8988T (cell line): Measurements from ENCODE around the gene EGLN2.
A peak's percentile ranks its signal among the peaks of the same experiment; 100 is the strongest.
"Not testable (repeated sequence)": the region's sequence is repeated elsewhere in the genome, so short reads cannot be mapped to it uniquely, and the experiment has no call there.

Experiments used
- DNase-seq: peaks from one replicate; pipeline ENCODE4 v3.0.0; 2011

The EGLN2 gene

DNA sequence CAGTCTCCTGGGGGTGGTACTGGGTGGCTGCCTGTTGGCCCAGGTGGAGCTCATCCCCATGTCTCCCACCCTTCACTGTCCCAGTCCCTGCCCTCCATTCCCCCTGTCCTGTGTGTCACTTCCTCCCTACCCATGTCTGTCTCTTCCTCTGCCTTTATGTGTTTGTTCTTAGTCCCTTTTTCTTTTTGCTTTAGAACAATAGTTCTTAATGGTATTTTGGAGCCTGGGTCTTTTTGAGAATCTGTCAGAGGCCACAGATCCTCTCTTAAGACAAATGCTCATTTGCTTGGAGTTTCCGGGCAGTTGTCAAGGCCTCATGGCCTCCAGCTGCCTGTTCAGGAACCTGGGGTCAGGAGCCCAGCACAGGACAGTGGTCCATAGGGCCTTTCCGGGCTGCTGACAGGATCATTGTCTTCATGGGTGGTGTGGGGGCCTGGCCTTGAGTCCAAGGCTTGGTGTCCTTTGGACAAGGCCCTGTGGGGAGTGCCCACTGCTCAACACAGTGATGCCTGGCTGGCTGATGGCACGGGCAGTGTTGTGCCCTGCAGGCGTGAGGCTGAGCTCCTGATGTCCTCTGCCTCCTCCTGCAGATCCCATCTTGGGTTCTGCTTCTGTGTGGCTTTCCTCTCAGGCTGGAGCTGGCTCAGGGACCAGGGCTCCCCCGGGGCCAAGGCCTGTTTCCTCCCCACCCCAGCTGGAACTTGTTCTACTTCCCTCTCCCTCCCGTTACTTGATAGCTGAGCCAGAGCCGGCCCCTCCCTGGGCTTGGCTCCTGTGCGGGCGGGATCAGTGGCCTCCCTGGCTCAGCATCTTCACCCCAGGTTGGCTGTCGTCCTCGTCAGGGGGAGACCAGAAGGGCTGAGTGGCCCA lies 3.5 kb downstream of the EGLN2 start:
- DNase-seq = no peak

DNA sequence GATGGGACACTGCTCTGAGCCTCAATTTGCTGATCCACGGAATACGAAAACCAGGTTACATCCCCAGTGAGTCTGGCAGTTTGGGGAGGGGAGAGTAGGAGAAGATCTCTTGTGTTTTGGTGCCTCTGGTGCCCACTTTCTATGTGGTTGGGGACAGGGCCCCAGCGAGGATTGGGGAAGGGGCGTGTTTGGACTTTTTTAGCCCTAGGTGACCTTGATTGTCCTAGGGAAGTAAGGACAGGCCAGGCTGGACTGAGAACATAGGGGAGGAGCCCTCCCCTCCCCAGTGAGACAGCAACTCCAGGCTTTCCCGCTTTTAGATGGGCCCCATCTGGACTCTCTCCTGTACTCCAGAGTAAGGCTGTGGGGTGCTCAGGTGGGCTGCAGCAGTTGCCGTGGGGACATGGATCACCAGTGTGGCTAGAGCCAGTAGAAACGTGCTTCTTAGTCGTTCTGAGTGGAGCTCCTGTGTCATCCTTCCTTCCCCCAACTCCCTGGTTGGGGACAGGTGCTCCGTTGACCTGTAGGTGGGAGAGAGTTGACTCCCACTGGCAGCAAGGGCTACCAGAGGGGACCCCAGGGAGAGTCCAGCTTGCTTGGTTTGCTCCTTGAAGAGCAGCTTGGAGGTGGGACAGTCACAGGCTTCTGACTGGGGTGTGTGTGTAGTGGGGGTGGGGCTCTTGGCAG lies 4.3 kb downstream of the EGLN2 start:
- DNase-seq = no peak

DNA sequence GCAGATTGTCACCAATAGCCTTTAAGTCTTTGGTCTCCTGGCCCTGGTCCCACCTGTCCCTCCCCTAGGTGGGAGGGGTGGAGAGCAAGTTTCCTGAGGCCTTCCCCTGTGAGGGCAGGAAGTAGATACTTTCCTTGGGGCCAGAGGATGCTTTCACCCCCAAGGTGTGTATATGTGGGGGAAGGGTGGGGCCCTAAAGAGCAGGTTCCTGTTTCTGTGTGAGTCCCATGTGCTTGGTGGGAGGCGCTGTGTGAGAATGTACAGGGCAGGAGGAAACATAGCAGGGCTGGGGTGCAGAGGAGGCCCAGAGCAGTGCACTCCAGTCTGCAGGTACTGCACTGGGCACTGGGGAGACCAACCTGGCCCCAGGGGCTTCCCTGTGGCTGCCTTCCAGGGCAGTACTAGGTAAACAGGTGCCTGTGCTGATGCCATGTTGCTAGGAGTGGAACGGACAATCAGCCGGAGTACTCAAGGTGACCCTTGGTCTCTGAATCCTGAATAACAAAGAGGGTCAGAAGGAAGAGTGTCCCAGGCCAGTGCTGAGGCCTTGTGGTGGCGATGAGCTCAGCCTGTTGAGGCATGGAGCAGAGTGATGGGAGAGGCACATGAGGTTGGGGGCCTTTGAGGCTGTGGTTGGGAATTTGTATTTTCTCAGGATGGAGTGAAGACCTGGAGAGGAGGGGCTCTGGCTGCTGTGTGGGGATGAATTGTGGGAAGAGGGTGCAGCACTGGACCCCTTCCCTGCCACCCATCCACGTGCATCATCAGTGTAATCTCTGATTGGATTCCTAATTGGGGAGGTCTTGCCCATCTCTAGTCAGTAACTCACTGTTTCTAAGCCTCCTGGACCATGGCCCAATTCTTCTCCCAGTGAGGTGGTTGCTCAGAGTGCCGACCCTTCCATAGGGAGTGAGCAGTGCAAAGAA lies 5.1 kb downstream of the EGLN2 start:
- no peak for DNase-seq

DNA sequence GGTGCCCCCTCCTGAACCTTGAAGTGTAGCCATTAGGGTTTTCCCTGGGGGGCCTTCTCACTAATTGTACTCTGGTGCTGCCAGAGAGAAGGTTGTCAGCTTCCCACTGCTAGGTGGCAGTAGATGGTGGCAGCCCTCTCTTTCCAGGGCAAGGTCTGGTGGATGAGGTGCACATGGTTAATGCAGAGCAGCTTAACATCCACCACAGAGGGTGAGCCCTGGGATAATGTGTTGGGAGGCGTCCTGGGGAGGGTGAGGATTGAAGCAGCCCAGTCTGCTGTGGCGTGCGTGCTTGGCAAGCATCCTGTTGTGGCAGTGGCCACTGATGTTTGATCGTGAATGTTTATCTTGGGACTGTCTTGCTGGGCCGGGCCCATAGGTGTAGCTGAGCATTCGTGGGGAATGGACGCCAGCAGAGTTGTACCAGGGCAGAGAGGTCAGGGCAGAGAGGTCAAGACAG lies 5.8 kb downstream of the EGLN2 start:
- no peak for DNase-seq

DNA sequence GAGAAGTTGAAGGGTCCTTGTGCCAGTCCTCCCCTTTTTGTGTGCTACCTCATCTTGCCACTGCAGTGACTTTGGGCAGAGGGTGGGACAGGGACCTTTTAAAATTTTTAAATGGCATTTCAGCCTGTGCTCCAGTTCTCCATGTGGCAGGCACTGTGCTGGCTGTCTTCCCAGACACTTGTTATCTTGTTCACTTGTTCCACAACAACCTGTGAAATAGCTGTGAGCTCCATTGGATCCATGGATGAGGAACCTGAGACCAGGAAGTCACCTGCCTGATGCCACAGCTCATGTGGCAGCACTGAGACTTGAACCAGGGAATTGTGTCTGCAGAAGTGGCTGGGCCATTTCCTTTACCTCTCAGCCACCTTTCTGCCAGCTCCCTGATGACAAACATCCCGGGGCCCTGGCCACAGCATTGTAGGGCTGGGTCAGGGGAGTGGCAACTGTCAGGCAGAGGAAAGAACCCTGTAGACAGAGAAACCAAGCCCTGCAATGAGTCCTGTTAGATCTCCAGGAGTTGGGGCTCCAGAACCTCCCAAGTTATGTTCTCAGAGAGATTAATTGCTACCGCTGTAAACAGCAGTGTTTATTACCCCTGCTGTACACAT lies 6.4 kb downstream of the EGLN2 start:
- DNase-seq = no peak

DNA sequence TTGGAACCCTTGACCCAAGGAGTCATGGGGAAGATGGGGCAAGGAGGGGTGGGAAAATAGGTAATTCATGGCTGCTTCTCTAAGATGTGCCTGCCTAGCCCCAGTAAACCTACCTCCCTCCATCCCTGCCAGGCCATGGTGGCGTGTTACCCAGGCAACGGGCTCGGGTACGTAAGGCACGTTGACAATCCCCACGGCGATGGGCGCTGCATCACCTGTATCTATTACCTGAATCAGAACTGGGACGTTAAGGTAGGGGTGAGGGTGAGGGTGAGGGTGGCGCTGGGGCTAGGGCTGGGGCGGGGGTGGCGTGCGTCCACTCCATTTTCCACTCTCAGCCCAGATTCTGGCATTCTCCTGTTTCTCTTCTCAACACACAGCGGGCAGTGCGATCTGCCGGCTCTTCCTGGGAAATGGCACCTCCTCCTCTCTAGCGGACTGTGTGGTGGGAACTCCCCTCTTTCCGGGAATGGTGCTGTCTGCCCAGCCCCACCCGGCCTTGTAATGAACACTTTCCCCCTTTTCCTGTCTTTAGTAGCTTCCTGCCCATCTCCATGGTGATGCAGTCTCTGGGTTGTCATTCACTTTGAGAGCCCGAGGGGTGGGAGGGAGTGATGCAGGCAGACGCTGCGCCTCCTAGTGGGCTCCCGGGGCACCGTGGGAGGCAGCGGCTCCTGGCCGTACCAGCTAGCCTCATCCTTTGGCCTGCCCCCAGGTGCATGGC lies 7.6 kb downstream of the EGLN2 start:
- peak; percentile 96 for DNase-seq

DNA sequence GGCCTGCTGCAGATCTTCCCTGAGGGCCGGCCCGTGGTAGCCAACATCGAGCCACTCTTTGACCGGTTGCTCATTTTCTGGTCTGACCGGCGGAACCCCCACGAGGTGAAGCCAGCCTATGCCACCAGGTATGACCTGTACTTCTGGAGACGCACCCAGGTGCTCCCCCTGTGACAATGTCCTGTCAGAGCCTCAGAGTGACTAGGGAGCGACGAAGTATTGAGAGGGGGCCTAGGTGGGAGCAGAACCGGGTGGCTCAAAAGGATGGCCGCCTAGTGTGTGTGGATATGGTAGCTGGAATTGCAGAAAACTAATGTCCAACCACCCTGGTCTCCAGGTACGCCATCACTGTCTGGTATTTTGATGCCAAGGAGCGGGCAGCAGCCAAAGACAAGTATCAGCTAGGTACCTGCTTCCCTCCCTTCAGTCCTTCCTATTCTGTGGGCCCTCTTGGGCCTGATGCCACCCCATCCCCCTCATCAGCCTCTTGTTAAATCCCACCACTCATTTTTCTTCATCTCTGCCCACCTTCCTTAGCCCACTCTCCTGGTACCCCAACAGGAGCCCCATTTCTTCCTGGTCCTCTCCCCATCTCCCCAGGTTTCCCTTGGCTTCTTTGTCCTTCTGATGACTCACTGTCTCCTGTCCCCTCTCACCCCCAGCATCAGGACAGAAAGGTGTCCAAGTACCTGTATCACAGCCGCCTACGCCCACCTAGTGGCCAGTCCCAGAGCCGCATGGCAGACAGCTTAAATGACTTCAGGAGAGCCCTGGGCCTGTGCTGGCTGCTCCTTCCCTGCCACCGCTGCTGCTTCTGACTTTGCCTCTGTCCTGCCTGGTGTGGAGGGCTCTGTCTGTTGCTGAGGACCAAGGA lies 8.4 kb downstream of the EGLN2 start:
- DNase-seq = no peak

DNA sequence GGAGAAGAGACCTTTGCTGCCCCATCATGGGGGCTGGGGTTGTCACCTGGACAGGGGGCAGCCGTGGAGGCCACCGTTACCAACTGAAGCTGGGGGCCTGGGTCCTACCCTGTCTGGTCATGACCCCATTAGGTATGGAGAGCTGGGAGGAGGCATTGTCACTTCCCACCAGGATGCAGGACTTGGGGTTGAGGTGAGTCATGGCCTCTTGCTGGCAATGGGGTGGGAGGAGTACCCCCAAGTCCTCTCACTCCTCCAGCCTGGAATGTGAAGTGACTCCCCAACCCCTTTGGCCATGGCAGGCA lies 9.0 kb downstream of the EGLN2 start:
- DNase-seq = no peak

DNA sequence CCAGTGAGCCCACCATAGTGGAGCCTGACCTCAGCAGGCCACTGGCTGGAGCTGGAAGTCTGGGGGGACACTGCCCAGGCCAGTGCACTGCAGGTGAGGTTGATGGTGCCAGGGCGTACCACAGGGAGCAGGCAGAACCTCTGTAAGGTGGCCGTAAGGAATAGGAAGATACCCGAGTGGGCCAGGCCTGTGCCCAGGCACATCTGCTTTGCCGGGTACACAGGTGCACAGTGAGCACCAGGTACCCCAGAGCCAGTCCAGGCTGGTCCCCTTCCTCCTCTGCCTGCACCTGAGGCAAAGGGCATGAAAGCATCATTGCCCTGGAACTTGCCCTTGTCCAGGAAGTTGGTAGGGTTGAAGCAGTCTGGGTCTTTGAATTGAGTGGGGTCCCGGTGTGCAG lies 9.5 kb downstream of the EGLN2 start:
- DNase-seq = no peak

DNA sequence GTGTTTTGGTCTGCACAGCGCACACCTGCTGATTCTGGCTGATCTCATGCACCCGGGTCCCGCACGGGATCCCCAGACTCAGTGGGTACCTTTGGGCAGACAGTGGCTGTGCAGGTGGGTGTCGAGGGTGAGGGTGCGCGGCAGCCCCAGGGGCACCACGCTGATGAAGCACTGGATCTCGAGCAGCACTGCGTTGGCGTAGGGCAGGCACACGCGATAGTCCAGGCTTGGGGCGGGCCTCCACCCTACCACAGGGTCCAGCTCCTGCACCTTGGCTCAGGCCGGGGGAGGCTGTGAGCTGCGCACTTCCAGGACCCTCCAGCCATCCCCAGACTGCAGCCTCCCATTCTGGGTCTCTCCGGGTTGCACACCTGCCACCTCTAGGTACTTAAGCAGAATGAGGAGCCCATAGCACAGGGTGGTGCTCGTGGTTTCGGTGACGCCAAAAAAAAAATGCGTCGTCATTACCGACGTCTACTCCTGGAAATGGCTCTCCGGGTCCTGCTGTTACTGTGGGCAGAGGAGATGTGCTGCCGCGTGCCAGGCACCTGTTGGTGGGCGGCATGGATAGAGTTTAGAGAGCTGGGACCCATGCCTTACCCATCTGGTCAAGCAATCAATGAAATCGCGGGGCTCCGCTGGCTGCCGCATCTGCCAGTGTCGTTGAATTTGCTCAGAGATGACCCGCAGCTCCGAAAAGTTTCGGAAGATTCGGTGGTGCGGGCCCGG lies 10.5 kb downstream of the EGLN2 start:
- no peak for DNase-seq

DNA sequence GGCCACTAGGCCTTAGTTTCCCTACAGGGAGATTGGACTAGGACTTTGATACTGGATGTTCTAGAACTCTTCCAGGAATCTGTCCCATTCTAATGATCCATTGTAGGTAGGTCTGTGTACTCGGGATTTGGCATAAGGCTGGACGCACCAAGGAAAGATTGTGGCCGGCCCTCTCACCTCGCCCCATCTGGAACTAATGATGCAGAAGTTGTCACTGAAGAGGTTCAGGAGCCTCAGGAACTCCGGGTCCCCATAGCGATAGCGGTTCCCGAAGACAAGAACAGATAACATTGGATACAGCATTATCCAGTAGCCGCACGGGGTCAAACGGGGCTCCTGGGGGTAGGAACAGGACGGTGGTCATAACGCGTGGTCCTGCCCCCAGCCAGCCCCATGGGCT lies 11.2 kb downstream of the EGLN2 start:
- DNase-seq = no peak

DNA sequence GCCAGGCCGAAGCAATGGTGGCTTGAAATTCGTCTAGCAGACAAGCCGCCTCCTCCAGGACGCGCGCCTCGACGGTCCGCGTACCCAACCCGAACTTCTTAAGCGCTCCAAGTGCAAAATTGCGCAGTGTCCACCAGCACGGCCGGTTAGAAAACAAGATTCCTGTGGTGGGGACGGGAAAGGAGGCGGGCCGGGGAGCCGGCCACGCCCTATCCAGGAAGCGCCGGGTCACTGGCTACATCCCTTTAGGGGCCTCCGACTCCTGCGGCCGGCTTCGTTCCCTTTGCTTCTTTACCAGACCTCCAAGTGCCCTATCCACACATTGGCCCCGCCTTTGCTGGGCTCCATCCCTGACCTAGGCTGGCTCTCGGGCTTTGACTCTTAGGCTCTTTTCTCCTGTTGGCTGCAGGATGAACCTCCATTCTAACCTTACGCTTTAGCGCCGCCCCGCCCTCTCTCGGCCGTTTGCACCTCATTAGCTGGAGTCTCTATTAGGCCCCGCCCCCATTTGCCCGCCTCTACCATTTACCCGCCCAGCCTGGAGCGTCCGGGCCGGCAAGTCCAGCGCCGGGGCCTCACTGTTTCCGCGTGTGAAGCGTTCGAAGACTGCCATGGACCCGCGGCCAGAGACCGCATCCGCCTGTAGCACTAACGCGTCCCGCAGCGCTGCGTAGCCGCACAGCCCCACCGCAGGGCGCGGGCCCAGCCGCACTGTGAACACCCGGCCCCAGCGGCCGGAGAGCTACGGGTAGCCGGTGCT lies 11.8 kb downstream of the EGLN2 start:
- not testable (repeated sequence) for DNase-seq

DNA sequence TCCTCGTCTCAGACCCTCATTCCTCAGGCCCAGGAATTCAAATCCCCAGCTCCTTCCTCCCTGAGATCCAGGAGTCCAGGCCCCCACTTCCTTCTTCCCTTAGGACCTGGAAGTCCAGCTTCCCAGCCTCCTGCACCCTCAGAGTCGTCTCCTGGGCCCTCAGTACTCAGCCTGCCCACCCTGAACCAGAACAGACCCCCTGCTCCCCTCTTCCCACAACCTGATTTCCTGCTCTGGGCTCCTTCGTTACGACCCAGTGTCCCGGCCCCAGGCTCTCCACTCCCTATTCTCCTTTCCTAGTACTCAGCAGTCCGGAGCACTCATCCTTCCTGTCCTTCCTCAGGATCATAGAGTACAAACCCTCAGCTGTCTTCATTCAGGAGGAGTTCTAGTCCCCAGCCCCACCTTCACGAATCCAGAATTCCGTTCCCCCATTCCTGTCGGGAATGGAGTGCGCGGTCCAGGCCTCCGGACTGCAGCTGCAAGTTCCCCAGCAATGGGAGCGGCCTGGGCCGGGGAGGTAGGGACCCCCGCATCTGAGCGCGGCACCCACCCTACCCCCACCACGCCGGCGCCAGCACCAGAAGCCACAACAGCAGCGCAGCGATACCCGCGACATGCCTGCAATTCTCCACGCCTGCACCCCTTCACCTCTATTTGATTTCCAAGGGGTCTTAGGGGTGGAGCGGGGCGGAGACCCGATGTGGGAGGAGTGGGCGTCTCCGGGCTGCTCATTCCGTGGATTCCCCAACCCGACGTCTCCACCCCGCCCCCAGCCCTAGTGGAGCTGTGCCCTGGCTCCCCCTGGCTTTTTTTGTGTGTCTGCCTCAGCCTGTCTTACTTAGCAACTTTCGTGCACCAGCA lies 12.7 kb downstream of the EGLN2 start:
- DNase-seq = no peak

DNA sequence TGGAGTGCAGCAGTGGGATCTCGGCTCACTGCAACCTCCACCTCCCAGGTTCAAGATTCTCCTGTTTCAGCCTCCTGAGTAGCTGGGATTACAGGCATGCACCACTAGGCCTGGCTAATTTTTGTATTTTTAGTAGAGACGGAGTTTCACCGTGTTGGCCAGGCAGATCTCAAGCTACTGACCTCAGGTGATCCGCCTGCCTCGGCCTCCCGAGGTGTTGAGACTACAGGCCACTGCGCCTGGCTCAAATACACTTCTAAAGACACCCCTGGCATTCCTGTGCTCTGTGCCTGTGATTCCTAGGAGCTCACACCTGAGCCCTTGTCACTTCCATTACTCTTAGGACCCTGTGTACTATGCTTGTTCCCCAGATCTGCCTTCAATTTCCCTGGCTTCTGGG lies 13.6 kb downstream of the EGLN2 start:
- DNase-seq = not testable (repeated sequence)

DNA sequence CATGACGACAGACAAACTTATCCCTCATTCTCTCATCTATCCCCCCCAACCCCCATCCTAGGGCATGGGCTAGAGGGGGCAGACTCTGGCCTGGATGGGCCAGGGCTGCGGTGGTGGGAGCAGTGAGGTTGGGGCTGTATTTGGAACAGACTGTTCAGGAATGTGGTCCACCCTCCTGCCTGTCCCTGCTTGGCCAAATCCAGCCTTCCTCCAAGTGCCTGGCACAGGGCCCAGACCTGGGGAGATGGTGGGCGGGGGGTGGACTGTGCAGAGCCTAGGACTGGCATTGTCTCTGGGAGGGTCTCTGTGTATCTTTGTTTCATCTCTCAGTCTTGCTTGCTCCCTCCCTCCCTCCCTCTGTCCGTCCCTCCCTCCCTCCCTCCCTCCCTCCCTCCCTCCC lies 14.2 kb downstream of the EGLN2 start:
- no peak for DNase-seq

DNA sequence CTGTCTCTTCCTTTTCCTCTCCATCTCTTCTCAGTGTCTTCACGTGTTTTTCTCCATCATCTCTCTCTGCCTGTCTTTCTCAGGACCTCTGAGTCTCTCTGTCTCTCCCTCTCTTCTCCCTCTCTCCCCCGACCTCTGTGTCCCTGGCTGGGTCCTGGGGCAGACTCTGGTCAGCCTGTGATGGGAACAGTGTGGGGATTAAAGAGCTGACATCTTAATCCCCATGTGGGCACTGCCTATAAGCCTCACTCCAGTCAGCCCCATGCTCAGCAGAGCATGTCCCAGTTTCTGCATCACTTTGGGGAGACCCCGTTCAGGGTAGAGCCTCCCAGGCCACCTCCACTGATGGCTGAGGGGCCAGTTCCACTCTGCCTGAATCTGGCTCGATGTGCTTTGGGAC lies 16.2 kb downstream of the EGLN2 start:
- DNase-seq = no peak

DNA sequence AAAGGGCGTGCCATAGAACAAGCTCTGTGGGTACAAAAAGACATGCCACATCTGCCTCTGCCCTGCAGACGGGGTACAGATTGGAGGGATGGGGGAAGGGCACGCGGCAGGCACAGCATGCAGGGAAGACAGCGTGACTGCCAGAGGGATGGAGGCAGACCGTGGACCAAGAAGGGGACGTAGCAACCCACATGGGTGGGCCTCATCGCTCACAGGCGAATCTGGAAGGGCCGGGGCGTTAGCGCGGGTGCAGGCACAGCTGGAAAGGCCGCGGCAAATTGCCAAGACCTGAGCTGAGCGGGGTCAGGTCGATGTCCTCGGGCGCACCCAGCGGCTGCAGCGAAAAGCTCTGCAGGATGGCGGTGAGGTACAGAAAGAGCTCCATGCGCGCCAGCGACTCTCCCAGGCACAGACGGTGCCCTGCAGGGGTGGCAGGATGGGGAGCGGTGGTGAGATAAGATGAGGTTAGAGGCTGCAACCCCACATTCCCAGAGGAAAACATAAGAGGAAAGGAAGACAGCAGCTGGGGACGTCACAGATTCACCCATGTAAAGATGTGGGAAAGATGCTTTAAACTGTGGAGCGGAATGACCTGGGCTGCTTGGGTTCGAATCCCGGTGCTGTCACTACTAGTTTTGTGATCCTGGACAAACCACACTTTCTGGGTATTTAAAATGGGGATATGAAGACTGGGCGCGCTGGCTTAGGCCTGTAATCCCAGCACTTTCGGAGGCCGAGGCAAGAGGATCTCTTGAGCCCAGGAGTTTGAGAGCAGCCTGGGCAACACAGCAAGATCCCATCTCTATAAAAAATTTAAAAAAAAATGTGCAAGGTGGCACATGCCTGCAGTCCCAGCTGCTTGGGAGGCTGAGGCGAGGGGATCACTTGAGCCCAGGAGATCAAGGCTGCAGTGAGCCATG lies 19.7 kb downstream of the EGLN2 start:
- not testable (repeated sequence) for DNase-seq
